Motor neuron (in vitro differentiated cells): ENCODE results near the gene CACNA1G. TPM values are rescaled to one million over a fixed set of nuclear protein-coding genes. Genes with fewer than 3 reads are reported as not detected.

Experiments used
- ATAC-seq, 8 experiments: fragments of 200-7000 bp; cut with Tn5 transposase; replicated peaks in 6 of 8; 2 replicates each; pipeline ENCODE4 v1.8.0; 2021; ENCODE audit warnings: mild to moderate bottlenecking in 8 of 8, moderate library complexity in 8 of 8
- H3K27ac ChIP-seq, 2 donors: fragments of 250-450 bp; sonication (Bioruptor Pico); 2 replicates each; pipeline ENCODE4 v1.9.0; 2021; ENCODE audit warnings: antibody characterized with exemption in 2 of 2, mild to moderate bottlenecking in 2 of 2, moderate library complexity in 1 of 2
- H3K4me1 ChIP-seq, 2 donors: fragments of 250-450 bp; sonication (Bioruptor Pico); replicated peaks in 1 of 2; 2 replicates each; pipeline ENCODE4 v1.6.1; 2021; ENCODE audit warnings: antibody characterized with exemption in 2 of 2, mild to moderate bottlenecking in 2 of 2, moderate library complexity in 1 of 2
- H3K4me3 ChIP-seq, 5 donors: fragments of 250-450 bp; sonication (Bioruptor Pico); 2 replicates each; pipeline ENCODE4 v1.9.0; 2021; ENCODE audit warnings: antibody characterized with exemption in 5 of 5, mild to moderate bottlenecking in 5 of 5, moderate library complexity in 4 of 5
- WGBS, 10 experiments: fragments of 450-650 bp; shearing (Covaris generic); methylation state at CpG; one replicate each; pipeline ENCODE4 v1.0.0; 2022; 5-methylcytosine and 5-hydroxymethylcytosine counted together
- in situ Hi-C, 9 experiments: fragments of 400-800 bp; cut with MboI; loops; one replicate each; pipeline ENCODE4 v1.15.0; 2021; ENCODE audit warnings: low sequenced_read_pairs in 9 of 9, low pct_unique_long_range_greater_than_20kb in 2 of 9; ENCODE audit not compliant: unreplicated experiment in 9 of 9
- total RNA-seq, 8 experiments: library from RNA; unstranded; fragments of 300-600 nt; gene quantifications; 2 replicates each; pipeline versions ENCODE4 v1.2.3 to v1.2.4, GENCODE V29; 2022

Gene CACNA1G
- total RNA-seq, 8 experiments from 2014 or later: 0.17 to 4.2 (median 0.62) TPM

DNA sequence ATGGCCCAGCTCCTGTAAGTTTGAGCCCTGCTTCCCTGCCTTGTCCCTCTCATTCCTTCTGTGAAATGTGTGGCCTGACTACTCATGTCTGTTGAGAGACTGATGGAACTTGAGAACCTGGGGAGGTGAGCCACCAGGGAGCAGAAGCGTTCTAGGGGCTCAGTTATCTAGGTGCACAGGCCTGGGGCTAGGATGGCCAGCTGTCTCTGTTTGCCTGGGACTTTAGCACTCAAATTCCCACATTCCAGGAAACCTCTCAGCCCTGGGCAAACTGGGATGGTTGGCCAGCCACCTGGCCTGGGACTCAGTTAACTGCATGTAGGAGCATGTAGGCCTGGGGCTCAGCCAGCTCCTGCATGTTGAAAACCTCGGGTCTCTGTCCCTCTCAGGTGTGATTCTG is 37.3 kb upstream of the CACNA1G start:
- Histone ChIP-seq H3K4me3 (no peak overlapping the region), H3K4me1 (no peaks in the 10 kb centered on the region), H3K27ac (no peak overlapping the region)
- 20 to 100% (median 83%) methylated on average over 1 to 2 of the region's 2 CpGs; no CpG with 5 or more reads in 5 of the 10 experiments for WGBS, 10 experiments
- ATAC-seq: peak in 1 of 8 experiments; percentile 18
- in situ Hi-C loops: no loop called here

DNA sequence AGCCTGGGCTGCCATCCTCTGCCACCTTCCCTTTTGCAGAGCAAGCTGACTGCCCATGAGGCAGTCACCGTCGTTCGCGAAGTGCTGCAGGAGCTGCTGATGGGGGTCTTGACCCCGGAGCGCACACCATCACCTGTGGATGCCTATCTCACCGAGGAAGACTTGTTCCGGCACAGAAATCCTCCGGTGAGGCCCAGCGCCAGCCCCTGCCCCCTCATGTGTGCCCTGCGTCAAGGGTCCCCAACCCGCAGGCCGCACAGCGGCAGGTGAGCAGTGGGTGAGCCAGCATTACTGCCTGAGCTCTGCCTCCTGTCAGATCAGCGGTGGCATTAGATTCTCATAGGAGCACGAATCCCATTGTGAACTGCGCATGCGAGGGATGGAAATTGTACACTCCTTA is 35.7 kb upstream of the CACNA1G start:
- in situ Hi-C loops: loop anchor here in 2 of 9 experiments (25.0 kb wide), 1 partner anchor 312 kb away; the partner anchor contains the start of gene WFIKKN2 (in 2 of the 2)
- no peaks in the 10 kb centered on the region for H3K4me1 ChIP-seq
- WGBS, 10 experiments: 86 to 100% (median 94%) methylated on average over 1 to 10 of the region's 18 CpGs; no CpG with 5 or more reads in 4 of the 10 experiments
- no peak overlapping the region for H3K4me3 ChIP-seq
- H3K27ac ChIP-seq: no peak overlapping the region
- no peak for ATAC-seq

DNA sequence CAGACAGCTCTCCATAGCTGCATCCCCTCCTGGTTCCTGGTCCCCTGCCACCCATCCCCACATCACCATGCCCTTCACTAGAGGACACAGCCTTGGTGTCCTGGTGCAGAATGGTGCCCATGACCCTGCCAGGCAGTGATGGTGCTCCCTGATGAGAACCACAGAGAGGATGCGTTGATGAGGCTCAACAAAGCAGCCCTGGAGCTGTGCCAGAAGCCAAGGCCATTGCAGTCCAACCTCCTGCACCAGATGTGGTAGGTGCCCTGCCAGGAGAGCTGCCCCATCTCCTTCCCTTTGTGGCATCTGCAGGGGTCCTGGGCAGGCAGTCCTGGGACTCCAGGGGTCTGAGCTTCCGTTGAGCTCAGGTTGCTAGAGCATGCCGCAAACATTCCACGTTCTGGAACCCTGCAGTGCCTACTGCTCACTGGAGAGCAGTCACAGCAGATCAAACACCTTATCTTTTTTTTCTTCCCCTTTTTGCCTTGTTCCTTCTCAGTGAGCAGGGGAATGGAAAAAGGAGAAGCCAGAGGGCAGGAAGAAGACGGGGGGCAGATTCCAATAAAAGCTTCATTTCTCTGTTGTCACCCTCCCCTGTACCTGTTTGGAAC is 33.3 kb upstream of the CACNA1G start:
- H3K4me3 ChIP-seq: no peak overlapping the region
- peaks cover under 1 to 4% of the 10 kb centered on the region in 2 donors for H3K4me1 ChIP-seq
- H3K27ac ChIP-seq: no peak overlapping the region
- in situ Hi-C loops: loop anchor here in 2 of 9 experiments (25.0 kb wide), 1 partner anchor 310 kb away; the partner anchor contains the start of gene WFIKKN2 (in 2 of the 2)
- WGBS, 10 experiments: 40 to 80% (median 49%) methylated on average over 1 to 4 of the region's 5 CpGs; no CpG with 5 or more reads in 5 of the 10 experiments
- ATAC-seq: no peak

GRCh38 chr17:50527949-50528474 is 32.5 kb upstream of the CACNA1G start:
- no peak overlapping the region for H3K4me3 ChIP-seq
- peaks cover 8 to 11% of the 10 kb centered on the region in 2 donors for H3K4me1 ChIP-seq
- no peak for ATAC-seq
- no peak overlapping the region for H3K27ac ChIP-seq
- WGBS, 10 experiments: 20 to 83% (median 37%) methylated on average over 1 to 2 of the region's 4 CpGs; no CpG with 5 or more reads in 6 of the 10 experiments
- in situ Hi-C loops: loop anchor here in 2 of 9 experiments (25.0 kb wide), 1 partner anchor 309 kb away; the partner anchor contains the start of gene WFIKKN2 (in 2 of the 2)

- 17 to 96% (median 63%) methylated on average over 2 to 7 of the region's 7 CpGs; no CpG with 5 or more reads in 3 of the 10 experiments for WGBS, 10 experiments
- no peak for ATAC-seq
- H3K4me3 ChIP-seq: no peak overlapping the region
- H3K4me1 ChIP-seq: peaks cover 20 to 23% of the 10 kb centered on the region in 2 donors
- H3K27ac ChIP-seq: no peak overlapping the region
- in situ Hi-C loops: loop anchor here in 2 of 9 experiments (25.0 kb wide), 1 partner anchor 307 kb away; the partner anchor contains the start of gene WFIKKN2 (in 2 of the 2)
These were observed 30.7 kb upstream of the CACNA1G start for GRCh38 chr17:50529849-50530248.

DNA sequence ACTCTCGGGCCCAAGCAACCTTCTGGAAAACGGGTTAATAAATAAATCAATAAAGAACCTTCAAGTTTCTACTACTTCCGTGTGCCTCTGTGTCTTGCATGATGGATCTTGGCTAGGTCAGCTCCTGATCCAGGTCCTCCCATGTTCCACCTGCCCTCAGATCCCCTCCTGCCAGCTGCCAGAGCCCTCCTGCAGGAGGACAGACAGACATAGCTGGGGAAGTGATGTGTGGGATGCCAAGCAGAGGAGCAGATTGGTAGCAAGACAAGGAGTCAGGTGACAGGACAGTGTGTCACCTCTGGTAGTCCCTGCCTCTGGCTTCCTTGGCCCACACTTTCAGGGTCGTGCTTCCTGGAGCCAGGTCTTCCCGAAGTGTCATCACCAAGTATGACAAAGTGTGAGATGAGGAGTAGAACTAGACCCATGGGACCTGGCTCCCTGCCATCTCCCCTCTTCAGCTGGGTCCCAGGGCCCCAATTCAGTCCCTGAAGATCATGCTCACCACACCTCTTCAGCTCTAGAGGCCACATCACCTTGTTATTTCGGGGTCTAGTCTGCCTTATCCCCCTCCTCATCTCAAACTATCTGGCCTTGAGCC is 29.0 kb upstream of the CACNA1G start:
- H3K4me1 ChIP-seq: peaks cover 20 to 23% of the 10 kb centered on the region in 2 donors
- in situ Hi-C loops: loop anchor here in 2 of 9 experiments (25.0 kb wide), 1 partner anchor 306 kb away; the partner anchor contains the start of gene WFIKKN2 (in 2 of the 2)
- H3K4me3 ChIP-seq: no peak overlapping the region
- ATAC-seq: no peak
- 0 to 80% (median 60%) methylated on average over 1 to 3 of the region's 6 CpGs; no CpG with 5 or more reads in 3 of the 10 experiments for WGBS, 10 experiments
- no peak overlapping the region for H3K27ac ChIP-seq

GRCh38 chr17:50532452-50533024 is 28.0 kb upstream of the CACNA1G start, which contains the start of gene EPN3:
TSS of gene EPN3 (plus strand) at chr17:50532735. CDS start at chr17:50536557, 3,822 bp downstream.
- peaks cover 20 to 23% of the 10 kb centered on the region in 2 donors for H3K4me1 ChIP-seq
- peak; percentile 25 to 78 (median 32) for ATAC-seq
- 0% methylated on average over 1 to 3 of the region's 21 CpGs; no CpG with 5 or more reads in 7 of the 10 experiments for WGBS, 10 experiments
- no peak within 1 kb of the TSS for H3K4me3 ChIP-seq
- no peak within 1 kb of the TSS for H3K27ac ChIP-seq
- in situ Hi-C loops: loop anchor here in 2 of 9 experiments (25.0 kb wide), 1 partner anchor 305 kb away; the partner anchor contains the start of gene WFIKKN2 (in 2 of the 2)

- H3K27ac ChIP-seq: no peak overlapping the region
- ATAC-seq: peak in 5 of 8 experiments; percentile 10 to 31 (median 19)
- 54 to 83% methylated on average over 1 to 3 of the region's 5 CpGs; no CpG with 5 or more reads in 8 of the 10 experiments for WGBS, 10 experiments
- peaks cover 24 to 28% of the 10 kb centered on the region in 2 donors for H3K4me1 ChIP-seq
- no peak overlapping the region for H3K4me3 ChIP-seq
- in situ Hi-C loops: loop anchor here in 2 of 9 experiments (25.0 kb wide), 1 partner anchor 304 kb away; the partner anchor contains the start of gene WFIKKN2 (in 2 of the 2)
These were observed 27.3 kb upstream of the CACNA1G start for GRCh38 chr17:50533185-50533584.

GRCh38 chr17:50533720-50534148 is 26.8 kb upstream of the CACNA1G start:
- no peak overlapping the region for H3K27ac ChIP-seq
- in situ Hi-C loops: loop anchor here in 2 of 9 experiments (25.0 kb wide), 1 partner anchor 304 kb away; the partner anchor contains the start of gene WFIKKN2 (in 2 of the 2)
- peaks cover 30 to 34% of the 10 kb centered on the region in 2 donors for H3K4me1 ChIP-seq
- 1 to 40% (median 21%) methylated on average over 1 to 11 of the region's 17 CpGs; no CpG with 5 or more reads in 4 of the 10 experiments for WGBS, 10 experiments
- no peak overlapping the region for H3K4me3 ChIP-seq
- peak; percentile 11 to 73 (median 28) for ATAC-seq

DNA sequence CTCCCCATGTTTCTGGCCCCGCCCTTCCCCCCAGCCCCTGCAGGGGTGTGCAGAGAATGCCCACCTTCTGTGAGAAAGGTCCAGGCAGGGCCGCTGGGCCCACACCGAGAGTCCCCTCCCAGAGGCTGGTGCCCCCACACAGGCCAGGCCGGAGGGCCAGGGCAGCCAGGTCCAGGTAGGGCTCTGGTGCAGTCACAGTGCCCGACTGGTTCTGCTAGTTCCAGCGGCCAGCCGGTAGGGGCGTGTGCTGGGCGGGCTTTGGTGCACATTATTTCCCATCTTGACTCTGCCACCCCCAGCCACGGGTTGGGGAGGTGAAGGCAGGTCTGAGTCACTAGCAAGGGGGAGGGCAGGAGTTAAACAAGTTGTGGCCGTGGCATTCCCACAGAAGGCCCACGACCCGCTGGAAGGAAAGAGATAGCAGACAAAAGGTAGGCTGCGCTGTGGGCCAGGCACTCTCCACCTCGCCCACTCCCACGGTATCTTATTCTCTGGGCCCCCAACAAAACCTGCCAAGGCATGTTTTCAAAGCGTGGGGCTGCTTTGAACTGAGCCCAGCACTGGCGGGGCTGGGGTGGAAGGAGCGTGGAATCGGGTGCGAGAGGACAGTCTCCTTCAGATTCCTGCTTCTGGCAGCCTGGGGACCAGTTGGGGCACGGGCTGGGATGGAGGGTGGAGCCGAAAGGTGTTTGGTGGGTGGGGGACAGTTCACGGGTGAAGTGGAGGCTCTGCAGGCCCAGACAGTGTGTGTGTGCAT is 26.1 kb upstream of the CACNA1G start:
- H3K4me3 ChIP-seq: no peak overlapping the region
- H3K4me1 ChIP-seq: peaks cover 36 to 37% of the 10 kb centered on the region in 2 donors
- in situ Hi-C loops: loop anchor here in 2 of 9 experiments (25.0 kb wide), 1 partner anchor 303 kb away; the partner anchor contains the start of gene WFIKKN2 (in 2 of the 2)
- ATAC-seq: peak in 6 of 8 experiments; percentile 1 to 46 (median 22)
- H3K27ac ChIP-seq: no peak overlapping the region
- 15 to 100% (median 83%) methylated on average over 3 to 6 of the region's 24 CpGs; no CpG with 5 or more reads in 6 of the 10 experiments for WGBS, 10 experiments

DNA sequence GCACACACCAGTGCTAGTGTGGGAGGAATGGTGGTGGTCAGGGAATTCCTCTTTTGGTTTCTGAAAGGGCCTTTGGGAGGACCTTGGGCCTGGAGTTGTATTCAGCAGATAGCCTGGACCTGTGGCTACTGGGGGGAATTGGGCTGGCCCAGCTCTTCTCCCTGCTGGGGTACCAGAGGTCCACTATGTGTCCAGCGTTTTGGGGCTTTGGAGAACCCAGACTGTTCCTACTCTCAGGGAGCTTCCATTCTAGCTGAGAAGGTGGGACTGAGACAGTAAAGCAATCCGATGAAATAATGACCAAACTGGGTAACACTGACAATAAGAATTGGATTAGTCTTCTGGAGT is 25.6 kb upstream of the CACNA1G start:
- WGBS, 10 experiments: 79 to 100% (median 80%) methylated on average over 1 to 2 of the region's 2 CpGs; no CpG with 5 or more reads in 5 of the 10 experiments
- Histone ChIP-seq H3K4me3 (no peak overlapping the region), H3K4me1 (peaks cover 36 to 37% of the 10 kb centered on the region in 2 donors), H3K27ac (no peak overlapping the region)
- in situ Hi-C loops: loop anchor here in 2 of 9 experiments (25.0 kb wide), 1 partner anchor 302 kb away; the partner anchor contains the start of gene WFIKKN2 (in 2 of the 2)
- no peak for ATAC-seq
